Stimulated activated CD4-positive, alpha-beta T cell treated with anti-CD3 and anti-CD28 coated beads, Interleukin-1b, Interleukin-23, amount 100 ng/mL, for 4 hours (primary cell): ENCODE measurements around the gene SHB.

Source experiments
- DNase-seq, 2 donors: peaks; one replicate each; pipeline ENCODE4 v3.0.0-alpha.2; 2020; ENCODE audit warnings: low read depth in 2 of 2

Gene SHB

GRCh38 chr9:38008168-38009034 lies 60.6 kb downstream of the SHB start:
- peak in 1 of 2 donors; percentile 26 for DNase-seq

GRCh38 chr9:38007016-38007415 lies 62.0 kb downstream of the SHB start:
- DNase-seq: no peak

GRCh38 chr9:38006163-38006562 lies 62.9 kb downstream of the SHB start:
- DNase-seq: no peak

GRCh38 chr9:38004809-38005560 lies 64.0 kb downstream of the SHB start:
- DNase-seq: no peak

GRCh38 chr9:38003946-38004808 lies 64.8 kb downstream of the SHB start:
- no peak for DNase-seq

- DNase-seq: no peak
These were observed 65.8 kb downstream of the SHB start for GRCh38 chr9:38003230-38003629.

GRCh38 chr9:38001430-38001829 lies 67.6 kb downstream of the SHB start:
- DNase-seq: no peak

GRCh38 chr9:38000735-38001134 lies 68.3 kb downstream of the SHB start:
- no peak for DNase-seq

GRCh38 chr9:38000332-38000731 lies 68.7 kb downstream of the SHB start:
- no peak for DNase-seq

GRCh38 chr9:37999588-38000189 lies 69.3 kb downstream of the SHB start:
- DNase-seq: no peak

- DNase-seq: no peak
These were observed 70.0 kb downstream of the SHB start for GRCh38 chr9:37998881-37999587.

- no peak for DNase-seq
These were observed 71.2 kb downstream of the SHB start for GRCh38 chr9:37997636-37998374.

GRCh38 chr9:37996819-37997217 lies 72.2 kb downstream of the SHB start:
- no peak for DNase-seq

GRCh38 chr9:37995961-37996818 lies 72.8 kb downstream of the SHB start:
- no peak for DNase-seq

- DNase-seq: no peak
These were observed 73.7 kb downstream of the SHB start for GRCh38 chr9:37995348-37995737.

- no peak for DNase-seq
These were observed 74.2 kb downstream of the SHB start for GRCh38 chr9:37994639-37995347.

GRCh38 chr9:37992924-37993349 lies 76.1 kb downstream of the SHB start:
- no peak for DNase-seq

- DNase-seq: no peak
These were observed 78.5 kb downstream of the SHB start for GRCh38 chr9:37990404-37991015.
